GM20000 (cell line): ENCODE data around the gene PRSS57.
A peak's percentile ranks its signal among the peaks of the same experiment; 100 is the strongest.
"Not testable (repeated sequence)": the region's sequence is repeated elsewhere in the genome, so short reads cannot be mapped to it uniquely, and the experiment has no call there.

Experiments used
- DNase-seq: peaks from one replicate; pipeline ENCODE4 v3.0.0; 2012; ENCODE audit warnings: low spot score
- CTCF ChIP-seq: IDR thresholded peaks from 2 replicates; pipeline ENCODE4 v1.5.1; 2012; ENCODE audit warnings: mild to moderate bottlenecking, control low read depth; ENCODE audit errors: extremely low read depth, missing control alignments

PRSS57 gene

GRCh38 chr19:737591-738093 is 42.4 kb upstream of the PRSS57 start:
- peak; percentile 88 for DNase-seq
- peak; percentile 66 for TF ChIP-seq CTCF

GRCh38 chr19:736125-736524 is 40.9 kb upstream of the PRSS57 start:
- no peak for TF ChIP-seq CTCF
- no peak for DNase-seq

- TF ChIP-seq CTCF, result no peak
- no peak for DNase-seq
Observed at GRCh38 chr19:734716-735115, 39.5 kb upstream of the PRSS57 start.

GRCh38 chr19:732148-733069 is 37.2 kb upstream of the PRSS57 start:
- DNase-seq, result no peak
- TF ChIP-seq CTCF, result no peak

- DNase-seq, result no peak
- TF ChIP-seq CTCF, result no peak
Observed at GRCh38 chr19:731000-731399, 35.7 kb upstream of the PRSS57 start.

- DNase-seq, result no peak
- TF ChIP-seq CTCF, result no peak
Observed at GRCh38 chr19:729965-730668, 34.9 kb upstream of the PRSS57 start.

GRCh38 chr19:729564-729963 is 34.3 kb upstream of the PRSS57 start:
- DNase-seq, result not testable (repeated sequence)

GRCh38 chr19:728011-728410 is 32.8 kb upstream of the PRSS57 start:
- TF ChIP-seq CTCF, result no peak
- no peak for DNase-seq
